ENCODE data around the gene UVRAG.

DNA sequence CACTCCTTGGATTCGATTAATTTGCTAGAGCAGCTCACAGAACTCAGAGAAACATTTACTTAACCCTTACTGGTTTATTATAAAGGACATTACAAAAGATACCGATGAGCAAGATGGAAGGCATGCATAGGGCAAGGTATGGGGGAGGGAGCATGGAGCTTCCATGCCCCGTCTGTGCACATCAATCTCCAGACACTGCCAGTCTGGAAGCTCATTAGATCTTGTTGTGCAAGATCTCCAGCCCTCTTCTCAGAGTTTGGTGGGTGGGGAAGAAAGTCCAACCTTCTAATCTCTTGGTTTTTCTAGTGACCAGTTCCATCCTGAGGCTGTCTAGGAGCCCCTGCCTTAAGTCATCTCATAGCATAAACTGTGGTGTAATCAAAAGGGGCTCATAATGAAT lies 190.7 kb downstream of the UVRAG start:
- TF ChIP-seq POLR2AphosphoS5 (IDR thresholded peaks at IDR 0.05) (no peak), POLR2A (IDR thresholded peaks at IDR 0.05) (no peak)
- TF ChIP-seq, protein P1, sequence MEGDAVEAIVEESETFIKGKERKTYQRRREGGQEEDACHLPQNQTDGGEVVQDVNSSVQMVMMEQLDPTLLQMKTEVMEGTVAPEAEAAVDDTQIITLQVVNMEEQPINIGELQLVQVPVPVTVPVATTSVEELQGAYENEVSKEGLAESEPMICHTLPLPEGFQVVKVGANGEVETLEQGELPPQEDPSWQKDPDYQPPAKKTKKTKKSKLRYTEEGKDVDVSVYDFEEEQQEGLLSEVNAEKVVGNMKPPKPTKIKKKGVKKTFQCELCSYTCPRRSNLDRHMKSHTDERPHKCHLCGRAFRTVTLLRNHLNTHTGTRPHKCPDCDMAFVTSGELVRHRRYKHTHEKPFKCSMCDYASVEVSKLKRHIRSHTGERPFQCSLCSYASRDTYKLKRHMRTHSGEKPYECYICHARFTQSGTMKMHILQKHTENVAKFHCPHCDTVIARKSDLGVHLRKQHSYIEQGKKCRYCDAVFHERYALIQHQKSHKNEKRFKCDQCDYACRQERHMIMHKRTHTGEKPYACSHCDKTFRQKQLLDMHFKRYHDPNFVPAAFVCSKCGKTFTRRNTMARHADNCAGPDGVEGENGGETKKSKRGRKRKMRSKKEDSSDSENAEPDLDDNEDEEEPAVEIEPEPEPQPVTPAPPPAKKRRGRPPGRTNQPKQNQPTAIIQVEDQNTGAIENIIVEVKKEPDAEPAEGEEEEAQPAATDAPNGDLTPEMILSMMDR (IDR thresholded peaks at IDR 0.05 in 8 of 11, conservative IDR thresholded peaks at IDR 0.05 in 3 of 11): no peak

Measured in spleen (tissue), 7 donors.